GM23338 (cell line): ENCODE results near the gene YY2. TPM values are rescaled to one million over a fixed set of nuclear protein-coding genes. Genes with fewer than 3 reads are reported as not detected.

Source experiments
- ATAC-seq: fragments of 200-7000 bp; cut with Tn5 transposase; 3 replicates; pipeline ENCODE4 v1.9.1; 2020
- DNase-seq: peaks from one replicate; pipeline ENCODE4 v3.0.0-alpha.2; 2015; ENCODE audit warnings: low spot score
- H2AFZ ChIP-seq: fragments of 200-600 bp; sonication (generic); 2 replicates; pipeline ENCODE4 v1.8.0; 2016; ENCODE audit warnings: antibody characterized with exemption, mild to moderate bottlenecking, moderate library complexity
- H3F3A ChIP-seq: fragments of 200-600 bp; sonication (generic); replicated peaks from 2 replicates; pipeline ENCODE4 v1.8.0; 2017; ENCODE audit warnings: antibody characterized with exemption, mixed run types, low read depth
- H3K27ac ChIP-seq: fragments of 200-600 bp; sonication (generic); 2 replicates; pipeline ENCODE4 v1.6.1; 2016; ENCODE audit warnings: low read depth
- H3K27me3 ChIP-seq: fragments of 200-600 bp; sonication (generic); 2 replicates; pipeline ENCODE4 v1.8.0; 2016; ENCODE audit warnings: mild to moderate bottlenecking, mixed run types, moderate library complexity; ENCODE audit not compliant: insufficient read depth
- H3K36me3 ChIP-seq: fragments of 200-600 bp; sonication (generic); 2 replicates; pipeline ENCODE4 v1.8.0; 2016; ENCODE audit warnings: mild to moderate bottlenecking; ENCODE audit not compliant: insufficient read depth
- H3K4me1 ChIP-seq: fragments of 200-600 bp; sonication (generic); 2 replicates; pipeline ENCODE4 v1.8.0; 2016; ENCODE audit warnings: mild to moderate bottlenecking, moderate library complexity; ENCODE audit not compliant: insufficient read depth
- H3K4me2 ChIP-seq: fragments of 200-600 bp; sonication (generic); 2 replicates; pipeline ENCODE4 v1.7.1; 2017; ENCODE audit warnings: mixed run types
- H3K4me3 ChIP-seq: fragments of 200-600 bp; sonication (generic); 2 replicates; pipeline ENCODE4 v1.6.1; 2016; ENCODE audit warnings: mixed run types
- H3K79me2 ChIP-seq: fragments of 200-600 bp; sonication (generic); replicated peaks from 2 replicates; pipeline ENCODE4 v1.8.0; 2017; ENCODE audit warnings: mild to moderate bottlenecking; ENCODE audit not compliant: insufficient read depth
- H3K9me2 ChIP-seq: fragments of 200-600 bp; sonication (generic); 2 replicates; pipeline ENCODE4 v1.8.0; 2017; ENCODE audit not compliant: insufficient read depth
- H4K20me1 ChIP-seq: fragments of 200-600 bp; sonication (generic); replicated peaks from 2 replicates; pipeline ENCODE4 v1.8.0; 2017; ENCODE audit warnings: mild to moderate bottlenecking; ENCODE audit not compliant: insufficient read depth
- H3K27ac Mint-ChIP-seq: 2 replicates; pipeline ENCODE4 v1.8.0; 2020; ENCODE audit warnings: inconsistent platforms, mild to moderate bottlenecking, moderate library complexity, mixed read lengths
- H3K27me3 Mint-ChIP-seq: 3 replicates; pipeline ENCODE4 v1.8.0; 2022; ENCODE audit warnings: low read depth, mild to moderate bottlenecking, moderate library complexity, mixed read lengths, inconsistent platforms; ENCODE audit not compliant: insufficient read depth, poor library complexity
- H3K36me3 Mint-ChIP-seq: 3 replicates; pipeline ENCODE4 v1.8.0; 2021; ENCODE audit warnings: low read depth, mild to moderate bottlenecking, inconsistent platforms, moderate library complexity, mixed read lengths
- H3K4me1 Mint-ChIP-seq: 3 replicates; pipeline ENCODE4 v1.8.0; 2020; ENCODE audit warnings: mild to moderate bottlenecking, inconsistent platforms, mixed read lengths
- H3K4me3 Mint-ChIP-seq: 3 replicates; pipeline ENCODE4 v1.8.0; 2021; ENCODE audit warnings: moderate library complexity, mild to moderate bottlenecking, inconsistent platforms, mixed read lengths
- H3K9me3 Mint-ChIP-seq: 3 replicates; pipeline ENCODE4 v1.8.0; 2020; ENCODE audit warnings: moderate library complexity, mild to moderate bottlenecking, inconsistent platforms, mixed read lengths
- CREB1 ChIP-seq: fragments of 250-450 bp; sonication (Bioruptor Pico); IDR thresholded peaks from 2 replicates; pipeline ENCODE4 v1.5.0; 2020; ENCODE audit warnings: low read depth, mild to moderate bottlenecking, moderate library complexity
- EZH2 ChIP-seq: fragments of 200-600 bp; sonication (generic); IDR thresholded peaks from one replicate; pipeline ENCODE4 v1.8.0; 2017; ENCODE audit warnings: antibody characterized with exemption, mild to moderate bottlenecking, low read depth; ENCODE audit not compliant: unreplicated experiment
- EZH2phosphoT487 ChIP-seq: fragments of 200-600 bp; sonication (generic); IDR thresholded peaks from one replicate; pipeline ENCODE4 v1.8.1; 2018; ENCODE audit warnings: antibody characterized with exemption; ENCODE audit not compliant: unreplicated experiment
- JUNB ChIP-seq: IDR thresholded peaks from one replicate; pipeline ENCODE4 v1.6.1; 2016; ENCODE audit warnings: antibody characterized with exemption; ENCODE audit not compliant: unreplicated experiment
- NANOG ChIP-seq: IDR thresholded peaks from 2 replicates; pipeline ENCODE4 v1.6.1; 2016; ENCODE audit warnings: antibody characterized with exemption, borderline replicate concordance
- POLR2AphosphoS5 ChIP-seq: IDR thresholded peaks from 2 replicates; pipeline ENCODE4 v1.6.1; 2016; ENCODE audit warnings: antibody characterized with exemption, low read depth
- STAT1 ChIP-seq: IDR thresholded peaks from one replicate; pipeline ENCODE4 v1.6.1; 2016; ENCODE audit warnings: antibody characterized with exemption; ENCODE audit not compliant: unreplicated experiment
- ZNF114 ChIP-seq: fragments of 250-450 bp; sonication (Bioruptor Pico); IDR thresholded peaks from 2 replicates; pipeline ENCODE4 v1.5.0; 2020; ENCODE audit warnings: mild to moderate bottlenecking, moderate library complexity
- ZNF331 ChIP-seq: fragments of 250-450 bp; sonication (Bioruptor Pico); IDR thresholded peaks from 2 replicates; pipeline ENCODE4 v1.5.0; 2020; ENCODE audit warnings: low read depth, mild to moderate bottlenecking, moderate library complexity
- polyA plus RNA-seq: library from polyadenylated mRNA; unstranded; fragments of >200 nt; fragmentation: Nextera tagmentation; extraction: Ambion mirVana; gene quantifications from 2 replicates; pipeline ENCODE4 v1.2.1, GENCODE V29; 2016
- total RNA-seq: library from RNA; depleted of rRNA; stranded (reverse); fragments of >200 nt; shearing (Covaris generic); gene quantifications from 2 replicates; pipeline ENCODE4 v1.2.3, GENCODE V29; 2014
- TF ChIP-seq, protein P1 (sequence below): IDR thresholded peaks from one replicate; pipeline ENCODE4 v1.6.1; 2018; ENCODE audit warnings: antibody characterized with exemption; ENCODE audit not compliant: unreplicated experiment
- TF ChIP-seq, protein P2 (sequence below), 2 experiments: fragments of 200-600 bp in 1 of 2; sonication (generic) in 1 of 2; conservative IDR thresholded peaks; 2 replicates each; pipeline versions ENCODE4 v1.5.1 to v1.6.1; 2016 to 2017; ENCODE audit warnings: antibody characterized with exemption in 2 of 2, low read depth in 2 of 2, mild to moderate bottlenecking in 2 of 2, moderate library complexity in 1 of 2
- TF ChIP-seq, protein P3 (sequence below): IDR thresholded peaks from 2 replicates; pipeline ENCODE4 v1.6.1; 2016; ENCODE audit warnings: antibody characterized with exemption

YY2 gene
- total and polyA plus RNA-seq, 2 experiments from 2014 or later = 1.0 to 1.3 TPM

DNA sequence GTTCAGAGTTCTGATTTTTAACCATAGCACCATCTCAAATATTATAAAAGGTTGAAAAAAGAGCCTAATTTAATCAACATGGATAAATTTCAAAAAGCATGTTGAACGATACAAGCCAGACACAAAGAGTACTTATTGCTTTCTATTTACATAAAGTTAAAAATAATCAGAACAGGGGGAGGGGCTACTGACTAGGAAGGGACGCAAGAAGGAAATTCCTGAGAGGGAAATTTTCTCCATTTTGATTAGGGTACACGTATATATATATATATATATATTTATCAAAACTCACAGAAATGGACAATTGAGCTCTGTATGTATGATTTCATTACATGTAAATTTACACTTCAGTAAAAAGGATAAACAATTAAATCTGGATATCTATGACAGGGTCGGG, 16.9 kb upstream of the YY2 start (continued):
- TF ChIP-seq, protein P1, sequence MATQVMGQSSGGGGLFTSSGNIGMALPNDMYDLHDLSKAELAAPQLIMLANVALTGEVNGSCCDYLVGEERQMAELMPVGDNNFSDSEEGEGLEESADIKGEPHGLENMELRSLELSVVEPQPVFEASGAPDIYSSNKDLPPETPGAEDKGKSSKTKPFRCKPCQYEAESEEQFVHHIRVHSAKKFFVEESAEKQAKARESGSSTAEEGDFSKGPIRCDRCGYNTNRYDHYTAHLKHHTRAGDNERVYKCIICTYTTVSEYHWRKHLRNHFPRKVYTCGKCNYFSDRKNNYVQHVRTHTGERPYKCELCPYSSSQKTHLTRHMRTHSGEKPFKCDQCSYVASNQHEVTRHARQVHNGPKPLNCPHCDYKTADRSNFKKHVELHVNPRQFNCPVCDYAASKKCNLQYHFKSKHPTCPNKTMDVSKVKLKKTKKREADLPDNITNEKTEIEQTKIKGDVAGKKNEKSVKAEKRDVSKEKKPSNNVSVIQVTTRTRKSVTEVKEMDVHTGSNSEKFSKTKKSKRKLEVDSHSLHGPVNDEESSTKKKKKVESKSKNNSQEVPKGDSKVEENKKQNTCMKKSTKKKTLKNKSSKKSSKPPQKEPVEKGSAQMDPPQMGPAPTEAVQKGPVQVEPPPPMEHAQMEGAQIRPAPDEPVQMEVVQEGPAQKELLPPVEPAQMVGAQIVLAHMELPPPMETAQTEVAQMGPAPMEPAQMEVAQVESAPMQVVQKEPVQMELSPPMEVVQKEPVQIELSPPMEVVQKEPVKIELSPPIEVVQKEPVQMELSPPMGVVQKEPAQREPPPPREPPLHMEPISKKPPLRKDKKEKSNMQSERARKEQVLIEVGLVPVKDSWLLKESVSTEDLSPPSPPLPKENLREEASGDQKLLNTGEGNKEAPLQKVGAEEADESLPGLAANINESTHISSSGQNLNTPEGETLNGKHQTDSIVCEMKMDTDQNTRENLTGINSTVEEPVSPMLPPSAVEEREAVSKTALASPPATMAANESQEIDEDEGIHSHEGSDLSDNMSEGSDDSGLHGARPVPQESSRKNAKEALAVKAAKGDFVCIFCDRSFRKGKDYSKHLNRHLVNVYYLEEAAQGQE = no peak
- no peak for TF ChIP-seq ZNF331 (CRISPR knock-in tag)
- TF ChIP-seq JUNB = no peak
- TF ChIP-seq, protein P2, sequence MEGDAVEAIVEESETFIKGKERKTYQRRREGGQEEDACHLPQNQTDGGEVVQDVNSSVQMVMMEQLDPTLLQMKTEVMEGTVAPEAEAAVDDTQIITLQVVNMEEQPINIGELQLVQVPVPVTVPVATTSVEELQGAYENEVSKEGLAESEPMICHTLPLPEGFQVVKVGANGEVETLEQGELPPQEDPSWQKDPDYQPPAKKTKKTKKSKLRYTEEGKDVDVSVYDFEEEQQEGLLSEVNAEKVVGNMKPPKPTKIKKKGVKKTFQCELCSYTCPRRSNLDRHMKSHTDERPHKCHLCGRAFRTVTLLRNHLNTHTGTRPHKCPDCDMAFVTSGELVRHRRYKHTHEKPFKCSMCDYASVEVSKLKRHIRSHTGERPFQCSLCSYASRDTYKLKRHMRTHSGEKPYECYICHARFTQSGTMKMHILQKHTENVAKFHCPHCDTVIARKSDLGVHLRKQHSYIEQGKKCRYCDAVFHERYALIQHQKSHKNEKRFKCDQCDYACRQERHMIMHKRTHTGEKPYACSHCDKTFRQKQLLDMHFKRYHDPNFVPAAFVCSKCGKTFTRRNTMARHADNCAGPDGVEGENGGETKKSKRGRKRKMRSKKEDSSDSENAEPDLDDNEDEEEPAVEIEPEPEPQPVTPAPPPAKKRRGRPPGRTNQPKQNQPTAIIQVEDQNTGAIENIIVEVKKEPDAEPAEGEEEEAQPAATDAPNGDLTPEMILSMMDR (conservative IDR thresholded peaks at IDR 0.05; ENCODE audit: low read depth in 2 of 2) = no peak
- TF ChIP-seq EZH2phosphoT487 = no peak
- TF ChIP-seq POLR2AphosphoS5 = no peak
- TF ChIP-seq, protein P3, sequence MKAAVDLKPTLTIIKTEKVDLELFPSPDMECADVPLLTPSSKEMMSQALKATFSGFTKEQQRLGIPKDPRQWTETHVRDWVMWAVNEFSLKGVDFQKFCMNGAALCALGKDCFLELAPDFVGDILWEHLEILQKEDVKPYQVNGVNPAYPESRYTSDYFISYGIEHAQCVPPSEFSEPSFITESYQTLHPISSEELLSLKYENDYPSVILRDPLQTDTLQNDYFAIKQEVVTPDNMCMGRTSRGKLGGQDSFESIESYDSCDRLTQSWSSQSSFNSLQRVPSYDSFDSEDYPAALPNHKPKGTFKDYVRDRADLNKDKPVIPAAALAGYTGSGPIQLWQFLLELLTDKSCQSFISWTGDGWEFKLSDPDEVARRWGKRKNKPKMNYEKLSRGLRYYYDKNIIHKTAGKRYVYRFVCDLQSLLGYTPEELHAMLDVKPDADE = no peak
- TF ChIP-seq ZNF114 (CRISPR knock-in tag) = no peak
- TF ChIP-seq CREB1 (CRISPR knock-in tag) = no peak

DNA sequence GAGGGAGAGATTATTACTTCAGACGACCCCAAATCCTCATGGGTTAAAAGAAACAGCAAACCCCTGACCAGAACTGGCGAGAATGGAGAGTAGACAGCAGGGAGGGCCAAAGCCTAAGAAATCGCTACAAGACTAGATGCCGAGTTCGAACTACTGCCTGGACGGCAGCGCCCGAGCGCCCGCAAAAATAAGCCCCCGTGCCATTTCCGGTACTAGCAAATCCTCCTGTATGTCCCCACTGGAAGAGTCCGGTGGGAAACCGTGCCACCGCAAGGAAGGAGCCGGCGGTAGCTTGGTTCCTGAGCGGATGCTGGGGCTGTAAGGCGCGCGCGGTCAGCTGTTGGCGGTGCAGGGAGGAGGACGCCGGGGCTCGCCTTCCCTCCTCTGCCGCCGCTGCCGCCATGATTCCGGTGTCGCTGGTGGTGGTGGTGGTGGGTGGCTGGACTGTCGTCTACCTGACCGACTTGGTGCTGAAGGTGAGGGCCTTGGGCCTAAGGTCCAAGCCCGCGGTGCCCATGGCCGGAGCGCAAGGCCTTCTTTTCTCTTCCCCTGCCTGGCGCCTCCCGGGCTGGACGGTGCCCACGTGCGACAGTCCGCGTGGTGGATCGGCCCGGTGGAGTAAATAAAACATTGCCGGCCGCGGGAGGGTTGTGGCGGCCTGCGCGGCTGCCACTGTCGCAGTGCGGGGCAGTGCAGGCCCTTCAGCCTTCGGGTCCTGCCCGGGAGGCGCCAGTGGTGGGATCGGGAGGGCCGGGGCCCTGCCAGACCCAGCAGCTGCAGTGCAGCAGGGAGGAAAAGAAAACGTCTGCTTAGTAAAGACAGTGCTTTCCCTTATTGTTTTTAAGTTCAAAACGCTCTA, 16.2 kb upstream of the YY2 start, which contains the start of gene MBTPS2:
Gene MBTPS2 (plus strand): TSS at position 284 of the 859 bp plus-strand sequence. CDS start 118 bp downstream, at position 402.
- Histone ChIP-seq H3K27ac (peak within 1 kb of the TSS; percentile 83; the same call in 1 of the 2 replicates), H4K20me1 (no peaks in the 10 kb centered on the region), H3F3A (no peaks in the 10 kb centered on the region), H2AFZ (peak within 1 kb of the TSS; percentile 87; the same call in 1 of the 2 replicates), H3K27me3 (no peaks in the 10 kb centered on the region), H3K4me1 (peaks cover 13% of the 10 kb centered on the region), H3K4me2 (peak within 1 kb of the TSS; percentile 85), H3K9me2 (no peaks in the 10 kb centered on the region), H3K36me3 (no peaks in the 10 kb centered on the region), H3K79me2 (peaks cover 11% of the 10 kb centered on the region; the same call in 1 of the 2 replicates), H3K4me3 (peak within 1 kb of the TSS; percentile 73)
- 0 out of 2 replicates have a peak, but pooled peaks have one; percentile 12 for TF ChIP-seq CREB1 (CRISPR knock-in tag)
- TF ChIP-seq EZH2 = no peak
- no peak for TF ChIP-seq STAT1
- TF ChIP-seq POLR2AphosphoS5 = peak; percentile 76
- TF ChIP-seq, protein P1 = peak; percentile 21
- TF ChIP-seq NANOG = no peak
- TF ChIP-seq ZNF114 (CRISPR knock-in tag) = no peak
- TF ChIP-seq, protein P2 (conservative IDR thresholded peaks at IDR 0.05; ENCODE audit: low read depth in 2 of 2) = peak in 1 of 2 experiments; percentile 46; a peak in 2 of 4 replicates
- no peaks in the 10 kb centered on the region for H3K9me3 Mint-ChIP-seq
- peaks cover 6% of the 10 kb centered on the region; the same call in 2 of the 3 replicates for H3K4me1 Mint-ChIP-seq
- peak within 1 kb of the TSS; percentile 89 for H3K4me3 Mint-ChIP-seq
- ATAC-seq (peak; percentile 92), DNase-seq (peak; percentile 85)
- peak within 1 kb of the TSS; percentile 93 for H3K27ac Mint-ChIP-seq
- H3K36me3 Mint-ChIP-seq = peaks cover 5% of the 10 kb centered on the region; the same call in 2 of the 3 replicates
- H3K27me3 Mint-ChIP-seq = peaks cover 2% of the 10 kb centered on the region
